Neural progenitor cell (in vitro differentiated cells): ENCODE measurements around the gene CNIH2. TPM values are rescaled to one million over a fixed set of nuclear protein-coding genes. Genes with fewer than 3 reads are reported as not detected.

Experiments
- DNase-seq: peaks from one replicate; pipeline ENCODE4 v3.0.0-alpha.2; 2016; ENCODE audit warnings: low spot score
- H2AFZ ChIP-seq: fragments of 200-600 bp; sonication (generic); replicated peaks from 2 replicates; pipeline ENCODE4 v1.6.1; 2016; ENCODE audit warnings: antibody characterized with exemption
- H3F3A ChIP-seq: fragments of 200-600 bp; sonication (generic); 2 replicates; pipeline ENCODE4 v1.6.1; 2016; ENCODE audit warnings: antibody characterized with exemption, low read depth
- H3K27ac ChIP-seq: fragments of 200-600 bp; sonication (generic); 2 replicates; pipeline ENCODE4 v1.5.1; 2016; ENCODE audit warnings: mild to moderate bottlenecking
- H3K27me3 ChIP-seq: fragments of 200-600 bp; sonication (generic); 2 replicates; pipeline ENCODE4 v1.6.1; 2016; ENCODE audit warnings: mild to moderate bottlenecking, moderate library complexity
- H3K36me3 ChIP-seq: fragments of 200-600 bp; sonication (generic); 2 replicates; pipeline ENCODE4 v1.5.1; 2016
- H3K4me1 ChIP-seq: fragments of 200-600 bp; sonication (generic); 2 replicates; pipeline ENCODE4 v1.6.1; 2016; ENCODE audit warnings: mixed run types
- H3K4me2 ChIP-seq: fragments of 200-600 bp; sonication (generic); 2 replicates; pipeline ENCODE4 v1.6.1; 2016
- H3K4me3 ChIP-seq: fragments of 200-600 bp; sonication (generic); 2 replicates; pipeline ENCODE4 v1.5.1; 2016
- H3K79me2 ChIP-seq: fragments of 200-600 bp; sonication (generic); 2 replicates; pipeline ENCODE4 v1.6.1; 2016; ENCODE audit warnings: low read depth
- H3K9ac ChIP-seq: fragments of 200-600 bp; sonication (generic); 2 replicates; pipeline ENCODE4 v1.6.1; 2016
- H3K9me3 ChIP-seq: fragments of 200-600 bp; sonication (generic); 2 replicates; pipeline ENCODE4 v1.5.1; 2016; ENCODE audit warnings: low read depth
- H4K20me1 ChIP-seq: fragments of 200-600 bp; sonication (generic); 2 replicates; pipeline ENCODE4 v1.6.1; 2016; ENCODE audit warnings: low read depth
- H3K27ac Mint-ChIP-seq: 3 replicates; pipeline ENCODE4 v1.8.0; 2021; ENCODE audit warnings: mixed read lengths
- H3K27me3 Mint-ChIP-seq: 2 replicates; pipeline ENCODE4 v1.8.0; 2022; ENCODE audit warnings: low read depth, mild to moderate bottlenecking, inconsistent platforms, moderate library complexity, mixed read lengths; ENCODE audit not compliant: insufficient read depth
- H3K36me3 Mint-ChIP-seq: 3 replicates; pipeline ENCODE4 v1.8.0; 2021; ENCODE audit warnings: mixed read lengths
- H3K4me1 Mint-ChIP-seq: 3 replicates; pipeline ENCODE4 v1.8.0; 2021; ENCODE audit warnings: mixed read lengths
- H3K4me3 Mint-ChIP-seq: 3 replicates; pipeline ENCODE4 v1.8.0; 2021; ENCODE audit warnings: mild to moderate bottlenecking, moderate library complexity, mixed read lengths
- H3K9me3 Mint-ChIP-seq: 3 replicates; pipeline ENCODE4 v1.8.0; 2020; ENCODE audit warnings: mixed read lengths
- CTCF ChIP-seq: fragments of 200-600 bp; sonication (generic); IDR thresholded peaks from 2 replicates; pipeline ENCODE4 v1.5.1; 2017; ENCODE audit warnings: antibody characterized with exemption, mild to moderate bottlenecking
- EZH2 ChIP-seq: fragments of 200-600 bp; sonication (generic); IDR thresholded peaks from 2 replicates; pipeline ENCODE4 v1.6.1; 2017; ENCODE audit warnings: antibody characterized with exemption, mild to moderate bottlenecking, moderate library complexity
- EZH2phosphoT487 ChIP-seq: fragments of 200-600 bp; sonication (generic); IDR thresholded peaks from 2 replicates; pipeline ENCODE4 v1.6.1; 2017; ENCODE audit warnings: antibody characterized with exemption
- total RNA-seq: library from RNA; depleted of rRNA; stranded (reverse); fragments of >200 nt; gene quantifications from 2 replicates; pipeline ENCODE4 v1.2.3, GENCODE V29; 2015; ENCODE audit warnings: low replicate concordance

CNIH2 gene
- total RNA-seq, 1 donor from 2014 or later, result 5.7 TPM

GRCh38 chr11:66259956-66260355 lies 18.0 kb upstream of the CNIH2 start:
- no peak for DNase-seq
- H3K4me3 Mint-ChIP-seq, result peak overlapping the region; percentile 91
- H3K9me3 Mint-ChIP-seq, result no peaks in the 10 kb centered on the region
- Histone ChIP-seq H3K4me1 (peaks cover 7% of the 10 kb centered on the region), H3K27ac (no peak overlapping the region), H2AFZ (no peak overlapping the region), H3K4me2 (no peak overlapping the region), H3K79me2 (peaks cover 17% of the 10 kb centered on the region), H3K36me3 (peaks cover 4% of the 10 kb centered on the region), H3K27me3 (no peaks in the 10 kb centered on the region), H4K20me1 (peaks cover 36% of the 10 kb centered on the region), H3K9ac (no peak overlapping the region), H3F3A (peaks cover 20% of the 10 kb centered on the region), H3K4me3 (no peak overlapping the region), H3K9me3 (no peaks in the 10 kb centered on the region)
- peaks cover 21% of the 10 kb centered on the region for H3K4me1 Mint-ChIP-seq
- TF ChIP-seq EZH2 (no peak), CTCF (no peak), EZH2phosphoT487 (no peak)
- peaks cover 9% of the 10 kb centered on the region for H3K27me3 Mint-ChIP-seq
- peaks cover 25% of the 10 kb centered on the region for H3K36me3 Mint-ChIP-seq
- no peak overlapping the region for H3K27ac Mint-ChIP-seq

GRCh38 chr11:66261578-66261977 lies 16.4 kb upstream of the CNIH2 start:
- TF ChIP-seq EZH2 (no peak), CTCF (no peak), EZH2phosphoT487 (no peak)
- Histone ChIP-seq H2AFZ (no peak overlapping the region), H3F3A (peaks cover 24% of the 10 kb centered on the region), H3K27ac (no peak overlapping the region), H3K4me1 (peaks cover 7% of the 10 kb centered on the region), H3K9me3 (no peaks in the 10 kb centered on the region), H3K4me3 (no peak overlapping the region), H3K79me2 (peaks cover 17% of the 10 kb centered on the region), H3K9ac (no peak overlapping the region), H3K27me3 (no peaks in the 10 kb centered on the region), H3K36me3 (peaks cover 4% of the 10 kb centered on the region), H3K4me2 (no peak overlapping the region), H4K20me1 (peaks cover 46% of the 10 kb centered on the region)
- peaks cover 9% of the 10 kb centered on the region for H3K27me3 Mint-ChIP-seq
- peaks cover 25% of the 10 kb centered on the region for H3K36me3 Mint-ChIP-seq
- H3K4me1 Mint-ChIP-seq, result peaks cover 19% of the 10 kb centered on the region
- no peak overlapping the region for H3K4me3 Mint-ChIP-seq
- H3K9me3 Mint-ChIP-seq, result no peaks in the 10 kb centered on the region
- DNase-seq, result no peak
- H3K27ac Mint-ChIP-seq, result no peak overlapping the region

- peaks cover 12% of the 10 kb centered on the region for H3K4me1 ChIP-seq
- peaks cover 4% of the 10 kb centered on the region for H3K36me3 ChIP-seq
- Mint-ChIP-seq H3K4me3 (no peak overlapping the region), H3K27me3 (peaks cover 7% of the 10 kb centered on the region), H3K4me1 (peaks cover 16% of the 10 kb centered on the region), H3K27ac (no peak overlapping the region), H3K36me3 (peaks cover 25% of the 10 kb centered on the region), H3K9me3 (no peaks in the 10 kb centered on the region)
- peaks cover 52% of the 10 kb centered on the region for H4K20me1 ChIP-seq
- TF ChIP-seq EZH2phosphoT487, result no peak
- TF ChIP-seq CTCF, result no peak
- no peak for TF ChIP-seq EZH2
- H2AFZ ChIP-seq, result no peak overlapping the region
- H3K9me3 ChIP-seq, result no peaks in the 10 kb centered on the region
- no peak overlapping the region for H3K9ac ChIP-seq
- peaks cover 24% of the 10 kb centered on the region for H3F3A ChIP-seq
- peaks cover 17% of the 10 kb centered on the region for H3K79me2 ChIP-seq
- no peak for DNase-seq
- H3K27ac ChIP-seq, result no peak overlapping the region
- H3K4me3 ChIP-seq, result no peak overlapping the region
- H3K4me2 ChIP-seq, result no peak overlapping the region
- no peaks in the 10 kb centered on the region for H3K27me3 ChIP-seq
Measured at GRCh38 chr11:66262191-66262590, 15.8 kb upstream of the CNIH2 start.
